HG03095 (cell line): Measurements from ENCODE around the gene DUS2.
"Not testable (repeated sequence)": the region's sequence is repeated elsewhere in the genome, so short reads cannot be mapped to it uniquely, and the experiment has no call there.

Experiments
- ATAC-seq: cut with Tn5 transposase; IDR thresholded peaks from one replicate; pipeline ENCODE4 v1.9.1; 2021; ENCODE audit warnings: moderate library complexity; ENCODE audit not compliant: unreplicated experiment

Gene DUS2

GRCh38 chr16:68022728-68023537, at the start of gene DUS2, which contains the start of gene DDX28:
Gene DUS2, plus strand, starts transcription at chr16:68023284. Its CDS starts 14,740 bp downstream, at chr16:68038024.
Gene DDX28, minus strand, starts transcription at chr16:68023232. Its CDS starts 30 bp downstream, at chr16:68023202.
- ATAC-seq = peak; percentile 61

- ATAC-seq = no peak
Measured at GRCh38 chr16:67975321-67976105, 47.6 kb upstream of the DUS2 start.

GRCh38 chr16:67976205-67976604, 46.9 kb upstream of the DUS2 start:
- ATAC-seq = no peak

- no peak for ATAC-seq
Measured at GRCh38 chr16:67977005-67977404, 46.1 kb upstream of the DUS2 start.

GRCh38 chr16:67977469-67978227, 45.4 kb upstream of the DUS2 start:
- no peak for ATAC-seq

- no peak for ATAC-seq
Measured at GRCh38 chr16:67979955-67980678, 43.0 kb upstream of the DUS2 start, which contains the start of gene DPEP3. Gene DPEP3, minus strand, starts transcription at chr16:67980499. Its CDS starts 119 bp downstream, at chr16:67980380.

GRCh38 chr16:67982011-67982696, 40.9 kb upstream of the DUS2 start:
- no peak for ATAC-seq

- ATAC-seq = no peak
Measured at GRCh38 chr16:67986949-67987348, 36.1 kb upstream of the DUS2 start.

GRCh38 chr16:67987460-67988160, 35.5 kb upstream of the DUS2 start:
- no peak for ATAC-seq

- ATAC-seq = no peak
Measured at GRCh38 chr16:67988675-67989074, 34.4 kb upstream of the DUS2 start.

GRCh38 chr16:67989322-67990017, 33.6 kb upstream of the DUS2 start:
- no peak for ATAC-seq

- ATAC-seq = no peak
Measured at GRCh38 chr16:67990018-67990386, 33.1 kb upstream of the DUS2 start.

- no peak for ATAC-seq
Measured at GRCh38 chr16:67992661-67993206, 30.4 kb upstream of the DUS2 start.

- ATAC-seq = peak; percentile 67
Measured at GRCh38 chr16:67993207-67994039, 29.7 kb upstream of the DUS2 start.

- not testable (repeated sequence) for ATAC-seq
Measured at GRCh38 chr16:67994040-67994408, 29.1 kb upstream of the DUS2 start.

- no peak for ATAC-seq
Measured at GRCh38 chr16:67995423-67995822, 27.7 kb upstream of the DUS2 start.

- no peak for ATAC-seq
Measured at GRCh38 chr16:67996666-67997065, 26.4 kb upstream of the DUS2 start.
